ENCODE measurements around the gene RADIL. TPM values are rescaled to one million over a fixed set of nuclear protein-coding genes. Genes with fewer than 3 reads are reported as not detected.
A peak's percentile ranks its signal among the peaks of the same experiment; 100 is the strongest.

The RADIL gene
- 4.4 TPM for polyA plus RNA-seq (2013, experiment 1 of 2)
- polyA plus RNA-seq (2013, experiment 2 of 2) = 6.9 TPM

- 0 out of 2 replicates have a peak, but pooled peaks cover 3% of the 10 kb centered on the region for H3K4me1 ChIP-seq (ENCODE audit: insufficient read depth, low read length)
- 2% methylated on average over 71 of the region's 72 CpGs for WGBS
- H3K27ac ChIP-seq (ENCODE audit: low read depth, low read length) = peak within 1 kb of the TSS; percentile 18; the same call in 1 of the 2 replicates
- no peaks in the 10 kb centered on the region for H3K9me3 ChIP-seq (ENCODE audit: insufficient read depth, low read depth, low read length)
- no peaks in the 10 kb centered on the region for H3K36me3 ChIP-seq (ENCODE audit: insufficient read depth, low read length)
- H3K4me3 ChIP-seq (ENCODE audit: low read length) = peak within 1 kb of the TSS; percentile 69
- H3K27me3 ChIP-seq (ENCODE audit: insufficient read depth, low read length) = peaks cover 13% of the 10 kb centered on the region
- peak within 1 kb of the TSS; percentile 75 for H3K9ac ChIP-seq (ENCODE audit: low read depth, low read length)
Observed at GRCh38 chr7:4883372-4884144, at the start of gene RADIL. Gene RADIL, minus strand, starts transcription at chr7:4883716. Its CDS starts 5,577 bp downstream, at chr7:4878139.

- Histone ChIP-seq H3K27ac (ENCODE audit: low read depth, low read length) (no peak overlapping the region), H3K27me3 (ENCODE audit: insufficient read depth, low read length) (no peaks in the 10 kb centered on the region), H3K4me1 (ENCODE audit: insufficient read depth, low read length) (no peaks in the 10 kb centered on the region), H3K4me3 (ENCODE audit: low read length) (no peak overlapping the region), H3K9ac (ENCODE audit: low read depth, low read length) (no peak overlapping the region), H3K36me3 (ENCODE audit: insufficient read depth, low read length) (no peaks in the 10 kb centered on the region), H3K9me3 (ENCODE audit: insufficient read depth, low read depth, low read length) (no peaks in the 10 kb centered on the region)
- WGBS = 85% methylated on average over 10 of the region's 12 CpGs
Observed at GRCh38 chr7:4931943-4932342, 48.4 kb upstream of the RADIL start.

- H3K4me3 ChIP-seq (ENCODE audit: low read length) = no peak overlapping the region
- 91% methylated on average over 8 of the region's 8 CpGs for WGBS
- H3K36me3 ChIP-seq (ENCODE audit: insufficient read depth, low read length) = no peaks in the 10 kb centered on the region
- H3K9me3 ChIP-seq (ENCODE audit: insufficient read depth, low read depth, low read length) = no peaks in the 10 kb centered on the region
- H3K27me3 ChIP-seq (ENCODE audit: insufficient read depth, low read length) = no peaks in the 10 kb centered on the region
- no peak overlapping the region for H3K9ac ChIP-seq (ENCODE audit: low read depth, low read length)
- no peak overlapping the region for H3K27ac ChIP-seq (ENCODE audit: low read depth, low read length)
- no peaks in the 10 kb centered on the region for H3K4me1 ChIP-seq (ENCODE audit: insufficient read depth, low read length)
Observed at GRCh38 chr7:4929005-4929404, 45.5 kb upstream of the RADIL start.

GRCh38 chr7:4928445-4928844 lies 44.9 kb upstream of the RADIL start:
- H3K4me1 ChIP-seq (ENCODE audit: insufficient read depth, low read length) = no peaks in the 10 kb centered on the region
- no peak overlapping the region for H3K27ac ChIP-seq (ENCODE audit: low read depth, low read length)
- H3K9me3 ChIP-seq (ENCODE audit: insufficient read depth, low read depth, low read length) = no peaks in the 10 kb centered on the region
- 95% methylated on average over 2 of the region's 2 CpGs for WGBS
- H3K36me3 ChIP-seq (ENCODE audit: insufficient read depth, low read length) = no peaks in the 10 kb centered on the region
- H3K27me3 ChIP-seq (ENCODE audit: insufficient read depth, low read length) = no peaks in the 10 kb centered on the region
- H3K4me3 ChIP-seq (ENCODE audit: low read length) = no peak overlapping the region
- H3K9ac ChIP-seq (ENCODE audit: low read depth, low read length) = no peak overlapping the region

GRCh38 chr7:4919969-4920766 lies 36.7 kb upstream of the RADIL start:
- Histone ChIP-seq H3K27ac (ENCODE audit: low read depth, low read length) (no peak overlapping the region), H3K27me3 (ENCODE audit: insufficient read depth, low read length) (no peaks in the 10 kb centered on the region), H3K9me3 (ENCODE audit: insufficient read depth, low read depth, low read length) (no peaks in the 10 kb centered on the region), H3K4me1 (ENCODE audit: insufficient read depth, low read length) (no peaks in the 10 kb centered on the region), H3K4me3 (ENCODE audit: low read length) (no peak overlapping the region), H3K9ac (ENCODE audit: low read depth, low read length) (no peak overlapping the region), H3K36me3 (ENCODE audit: insufficient read depth, low read length) (no peaks in the 10 kb centered on the region)
- 87% methylated on average over 19 of the region's 19 CpGs for WGBS

- Histone ChIP-seq H3K4me3 (ENCODE audit: low read length) (no peak overlapping the region), H3K4me1 (ENCODE audit: insufficient read depth, low read length) (no peaks in the 10 kb centered on the region), H3K9ac (ENCODE audit: low read depth, low read length) (no peak overlapping the region), H3K36me3 (ENCODE audit: insufficient read depth, low read length) (no peaks in the 10 kb centered on the region), H3K9me3 (ENCODE audit: insufficient read depth, low read depth, low read length) (no peaks in the 10 kb centered on the region), H3K27ac (ENCODE audit: low read depth, low read length) (no peak overlapping the region), H3K27me3 (ENCODE audit: insufficient read depth, low read length) (no peaks in the 10 kb centered on the region)
- WGBS = 80% methylated on average over 7 of the region's 8 CpGs
Observed at GRCh38 chr7:4916113-4916512, 32.6 kb upstream of the RADIL start.

- Histone ChIP-seq H3K27me3 (ENCODE audit: insufficient read depth, low read length) (no peaks in the 10 kb centered on the region), H3K27ac (ENCODE audit: low read depth, low read length) (no peak overlapping the region), H3K4me3 (ENCODE audit: low read length) (no peak overlapping the region), H3K9ac (ENCODE audit: low read depth, low read length) (no peak overlapping the region), H3K4me1 (ENCODE audit: insufficient read depth, low read length) (no peaks in the 10 kb centered on the region), H3K36me3 (ENCODE audit: insufficient read depth, low read length) (no peaks in the 10 kb centered on the region), H3K9me3 (ENCODE audit: insufficient read depth, low read depth, low read length) (no peaks in the 10 kb centered on the region)
- 94% methylated on average over 19 of the region's 20 CpGs for WGBS
Observed at GRCh38 chr7:4911111-4911828, 27.8 kb upstream of the RADIL start.

- WGBS = 79% methylated on average over 1 of the region's 1 CpG
- no peak overlapping the region for H3K4me3 ChIP-seq (ENCODE audit: low read length)
- H3K27me3 ChIP-seq (ENCODE audit: insufficient read depth, low read length) = no peaks in the 10 kb centered on the region
- no peak overlapping the region for H3K27ac ChIP-seq (ENCODE audit: low read depth, low read length)
- H3K9ac ChIP-seq (ENCODE audit: low read depth, low read length) = no peak overlapping the region
- no peaks in the 10 kb centered on the region for H3K4me1 ChIP-seq (ENCODE audit: insufficient read depth, low read length)
- H3K36me3 ChIP-seq (ENCODE audit: insufficient read depth, low read length) = no peaks in the 10 kb centered on the region
- no peaks in the 10 kb centered on the region for H3K9me3 ChIP-seq (ENCODE audit: insufficient read depth, low read depth, low read length)
Observed at GRCh38 chr7:4906682-4907081, 23.2 kb upstream of the RADIL start.

GRCh38 chr7:4905171-4905570 lies 21.7 kb upstream of the RADIL start:
- Histone ChIP-seq H3K9ac (ENCODE audit: low read depth, low read length) (no peak overlapping the region), H3K27ac (ENCODE audit: low read depth, low read length) (no peak overlapping the region), H3K4me1 (ENCODE audit: insufficient read depth, low read length) (no peaks in the 10 kb centered on the region), H3K27me3 (ENCODE audit: insufficient read depth, low read length) (no peaks in the 10 kb centered on the region), H3K36me3 (ENCODE audit: insufficient read depth, low read length) (no peaks in the 10 kb centered on the region), H3K4me3 (ENCODE audit: low read length) (no peak overlapping the region), H3K9me3 (ENCODE audit: insufficient read depth, low read depth, low read length) (no peaks in the 10 kb centered on the region)
- 85% methylated on average over 1 of the region's 1 CpG for WGBS

- Histone ChIP-seq H3K9ac (ENCODE audit: low read depth, low read length) (no peak overlapping the region), H3K4me3 (ENCODE audit: low read length) (no peak overlapping the region), H3K36me3 (ENCODE audit: insufficient read depth, low read length) (no peaks in the 10 kb centered on the region), H3K27ac (ENCODE audit: low read depth, low read length) (no peak overlapping the region), H3K9me3 (ENCODE audit: insufficient read depth, low read depth, low read length) (no peaks in the 10 kb centered on the region), H3K4me1 (ENCODE audit: insufficient read depth, low read length) (no peaks in the 10 kb centered on the region), H3K27me3 (ENCODE audit: insufficient read depth, low read length) (no peaks in the 10 kb centered on the region)
Observed at GRCh38 chr7:4904346-4904745, 20.8 kb upstream of the RADIL start.

GRCh38 chr7:4895766-4896165 lies 12.2 kb upstream of the RADIL start:
- WGBS = 94% methylated on average over 11 of the region's 11 CpGs

More at GRCh38 chr7:4895766-4896165, 12.2 kb upstream of the RADIL start:
- Histone ChIP-seq H3K27ac (ENCODE audit: low read depth, low read length) (no peak overlapping the region), H3K9me3 (ENCODE audit: insufficient read depth, low read depth, low read length) (no peaks in the 10 kb centered on the region), H3K4me1 (ENCODE audit: insufficient read depth, low read length) (peaks cover 3% of the 10 kb centered on the region; the same call in 1 of the 2 replicates), H3K27me3 (ENCODE audit: insufficient read depth, low read length) (no peaks in the 10 kb centered on the region), H3K4me3 (ENCODE audit: low read length) (no peak overlapping the region), H3K36me3 (ENCODE audit: insufficient read depth, low read length) (no peaks in the 10 kb centered on the region), H3K9ac (ENCODE audit: low read depth, low read length) (no peak overlapping the region)
